Fibroblast of the conjunctiva (primary cell): ENCODE results near the gene KDSR.

Experiments
- DNase-seq: peaks from one replicate; pipeline ENCODE4 v3.0.0-alpha.2; 2010; ENCODE audit warnings: low read depth

KDSR gene, protein sequence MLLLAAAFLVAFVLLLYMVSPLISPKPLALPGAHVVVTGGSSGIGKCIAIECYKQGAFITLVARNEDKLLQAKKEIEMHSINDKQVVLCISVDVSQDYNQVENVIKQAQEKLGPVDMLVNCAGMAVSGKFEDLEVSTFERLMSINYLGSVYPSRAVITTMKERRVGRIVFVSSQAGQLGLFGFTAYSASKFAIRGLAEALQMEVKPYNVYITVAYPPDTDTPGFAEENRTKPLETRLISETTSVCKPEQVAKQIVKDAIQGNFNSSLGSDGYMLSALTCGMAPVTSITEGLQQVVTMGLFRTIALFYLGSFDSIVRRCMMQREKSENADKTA

GRCh38 chr18:63367053-63367953 lies at the start of gene KDSR:
KDSR (minus strand) TSS chr18:63367206; CDS start chr18:63367118, 88 bp downstream.
- DNase-seq, result peak; percentile 98

DNA sequence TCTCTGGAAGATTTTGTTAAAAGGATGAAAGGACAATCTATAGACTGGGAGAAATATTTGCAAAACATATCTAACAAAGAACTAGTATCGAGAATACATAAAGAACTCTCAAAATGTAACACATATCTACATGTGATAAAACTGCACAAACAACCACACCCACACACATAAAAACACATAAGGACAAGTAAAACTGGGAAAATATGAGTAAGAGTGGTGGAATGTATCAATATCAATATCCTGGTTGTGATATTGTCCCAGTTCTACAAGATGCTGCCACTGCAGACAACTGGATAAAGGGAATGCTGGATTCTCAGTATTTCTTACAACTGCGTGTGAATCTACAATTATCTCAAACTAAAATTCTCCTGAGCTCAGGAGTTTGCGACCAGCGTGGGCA lies 45.9 kb upstream of the KDSR start:
- DNase-seq, result no peak

DNA sequence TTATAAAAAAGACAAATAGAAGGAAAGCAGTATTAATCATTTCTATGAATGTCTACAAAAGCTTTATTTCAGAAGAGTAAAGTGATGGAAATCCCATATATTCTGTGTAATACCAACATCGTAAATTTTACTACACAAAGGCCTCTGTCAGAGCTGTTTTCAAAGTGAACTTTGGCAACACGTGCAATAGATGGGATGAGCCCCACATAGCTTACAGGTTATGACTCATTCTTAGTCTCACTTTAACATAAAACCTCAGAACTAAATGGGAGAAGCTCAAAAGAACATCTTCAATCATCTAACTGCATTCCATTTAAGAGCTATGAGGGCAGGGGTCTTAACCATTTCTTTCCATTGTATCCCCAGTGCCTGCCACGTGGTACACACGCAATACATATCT lies 43.8 kb upstream of the KDSR start:
- peak; percentile 30 for DNase-seq

- DNase-seq, result peak; percentile 16
These were observed 42.3 kb upstream of the KDSR start for GRCh38 chr18:63409301-63409700.

DNA sequence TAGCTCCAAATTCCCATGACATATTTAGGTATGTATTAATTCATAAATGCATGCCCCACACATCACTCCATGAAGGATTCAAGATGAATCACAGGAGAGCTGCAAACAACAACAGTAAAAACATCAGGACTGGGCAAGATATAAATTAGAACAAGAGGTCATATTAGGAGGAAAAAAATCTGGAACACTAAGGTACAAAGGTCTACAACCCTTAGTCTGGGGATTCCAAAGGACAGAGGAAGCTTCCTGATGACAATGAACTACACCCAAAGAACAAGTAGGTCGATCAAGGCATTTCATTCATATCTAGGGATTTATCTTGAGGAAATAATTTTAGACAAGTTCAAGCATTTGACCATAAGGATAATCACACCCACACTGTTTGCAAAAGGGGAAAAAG lies 40.7 kb upstream of the KDSR start:
- no peak for DNase-seq

- no peak for DNase-seq
These were observed 39.0 kb upstream of the KDSR start for GRCh38 chr18:63405986-63406385.

GRCh38 chr18:63402246-63403162 lies 35.5 kb upstream of the KDSR start:
- DNase-seq, result no peak

DNA sequence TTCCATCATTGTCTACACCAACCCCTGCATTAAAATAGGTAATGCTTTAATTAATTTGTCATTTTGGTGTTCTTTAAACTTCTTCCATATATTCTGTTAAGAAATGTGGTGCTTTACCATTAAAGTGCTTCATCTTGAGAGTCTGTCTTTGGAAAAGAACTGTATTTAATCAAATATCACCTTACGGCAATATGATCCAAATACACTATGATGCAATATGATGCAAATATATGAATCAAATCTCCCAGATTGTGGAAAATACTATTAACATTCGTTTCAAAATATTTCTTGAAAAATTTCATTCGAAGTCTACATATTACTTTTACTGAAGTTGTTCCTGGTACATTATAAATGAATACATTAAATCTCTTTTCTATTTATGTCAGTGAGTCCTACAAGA lies 32.3 kb upstream of the KDSR start:
- no peak for DNase-seq

DNA sequence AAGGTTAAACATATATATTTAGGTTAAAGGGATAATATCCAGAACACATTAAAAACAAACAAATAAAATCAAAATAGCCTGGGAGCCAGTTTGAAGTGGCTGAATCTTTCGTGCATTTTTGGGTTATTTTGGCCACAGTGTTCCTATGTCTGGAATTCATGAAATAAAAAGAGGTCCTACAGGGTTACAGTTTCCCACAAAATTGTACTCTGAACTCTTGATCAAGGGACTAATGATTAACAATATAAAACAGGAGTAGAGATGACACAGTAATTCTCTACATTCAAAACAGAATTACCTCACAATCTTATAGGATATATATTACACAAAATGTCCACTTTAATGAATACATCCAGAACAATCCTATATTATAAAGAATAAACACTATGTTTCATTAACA lies 30.3 kb upstream of the KDSR start:
- DNase-seq, result no peak

DNA sequence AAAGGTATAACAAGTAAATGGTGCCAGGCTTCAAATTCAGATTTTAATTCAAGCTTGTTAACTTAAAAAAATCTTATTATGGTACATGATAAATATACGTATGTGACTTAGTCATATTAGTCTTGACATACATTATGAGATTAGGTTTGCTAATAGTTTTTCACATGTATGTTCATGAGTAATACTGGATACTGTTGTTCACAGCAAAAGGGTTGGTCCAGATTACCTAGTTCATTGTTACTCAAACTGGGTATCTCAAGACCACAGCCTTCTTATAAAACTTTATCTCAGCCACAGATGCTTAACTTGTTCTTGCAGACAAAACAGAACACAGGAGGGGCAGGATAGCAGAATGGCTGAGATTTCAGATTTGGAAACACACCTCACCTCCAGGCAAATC lies 28.5 kb upstream of the KDSR start:
- DNase-seq, result no peak

DNA sequence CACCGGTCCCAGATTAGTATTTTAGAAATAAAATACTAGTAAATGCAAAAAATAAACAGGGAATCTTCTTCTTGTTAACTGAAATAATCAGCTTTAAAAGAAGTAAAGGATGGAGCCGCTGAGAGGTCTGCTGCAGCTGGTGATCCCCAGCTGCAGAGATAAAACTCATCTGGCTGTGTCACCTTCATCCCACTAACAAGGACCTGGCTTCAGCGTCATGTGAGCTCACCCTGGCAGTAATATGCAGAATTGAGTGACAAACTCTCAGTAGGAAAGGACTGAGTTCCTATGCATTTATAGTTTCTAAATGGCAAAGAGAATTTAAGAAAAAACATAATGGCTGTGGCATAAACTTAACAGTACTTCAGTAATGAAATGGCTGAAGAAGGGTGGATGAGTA lies 27.9 kb upstream of the KDSR start:
- no peak for DNase-seq

- DNase-seq, result no peak
These were observed 20.9 kb upstream of the KDSR start for GRCh38 chr18:63387861-63388260.

GRCh38 chr18:63382843-63383242 lies 15.8 kb upstream of the KDSR start:
- no peak for DNase-seq

DNA sequence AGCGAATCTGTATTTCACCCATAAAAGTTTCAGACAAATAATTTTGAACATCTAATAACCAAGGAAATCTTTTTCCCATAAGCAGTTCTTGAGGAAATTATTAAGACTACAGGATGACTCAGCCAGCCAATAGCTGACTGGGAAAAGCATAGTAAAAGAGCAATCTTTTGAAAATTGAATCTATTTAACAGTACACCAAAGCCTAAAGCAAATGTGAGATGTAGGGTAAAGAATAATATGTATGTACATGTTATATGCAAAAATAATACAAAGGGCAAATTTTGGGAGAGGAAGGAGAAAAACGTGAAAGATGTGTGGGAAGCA lies 12.6 kb upstream of the KDSR start:
- DNase-seq, result no peak

- DNase-seq, result no peak
These were observed 12.1 kb upstream of the KDSR start for GRCh38 chr18:63378919-63379638.

- DNase-seq, result no peak
These were observed 10.4 kb upstream of the KDSR start for GRCh38 chr18:63377275-63377980.

DNA sequence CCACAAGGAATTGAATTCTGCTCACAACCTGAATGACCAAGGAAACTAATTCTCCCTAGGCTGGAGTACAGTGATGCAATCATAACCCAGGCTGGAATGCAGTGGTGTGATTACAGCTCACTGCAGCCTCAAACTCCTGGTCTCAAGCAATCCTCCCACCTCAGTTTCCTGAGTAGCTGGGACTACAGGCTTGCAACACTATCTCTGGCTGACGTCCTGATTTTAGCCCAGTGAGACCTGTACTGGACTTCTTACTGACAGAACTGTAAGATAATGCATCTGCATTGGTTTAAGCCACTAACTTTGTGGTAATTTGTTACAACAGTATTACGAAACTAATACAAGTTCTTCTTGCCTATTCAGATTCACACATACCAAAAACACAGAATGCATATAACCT lies 9.5 kb upstream of the KDSR start:
- DNase-seq, result peak; percentile 34

GRCh38 chr18:63374540-63374939 lies 7.5 kb upstream of the KDSR start:
- no peak for DNase-seq

GRCh38 chr18:63373161-63373560 lies 6.2 kb upstream of the KDSR start:
- DNase-seq, result no peak

GRCh38 chr18:63368611-63369010 lies 1.6 kb upstream of the KDSR start:
- no peak for DNase-seq
